Left lung (tissue), 10 donors: ENCODE results near the gene DDA1. TPM values are rescaled to one million over a fixed set of nuclear protein-coding genes. Genes with fewer than 3 reads are reported as not detected.
A peak's percentile ranks its signal among the peaks of the same experiment; 100 is the strongest.
"Not testable (repeated sequence)": the region's sequence is repeated elsewhere in the genome, so short reads cannot be mapped to it uniquely, and the experiment has no call there.

Experiments used
- ATAC-seq: fragments of 200-7000 bp; cut with Tn5 transposase; one replicate; pipeline ENCODE4 v1.9.1; 2020; ENCODE audit warnings: moderate library complexity
- DNase-seq, 4 donors: peaks; one replicate each; pipeline ENCODE4 v3.0.0-alpha.2; 2013 to 2020
- H3K27ac ChIP-seq, 2 donors: fragments of 200-600 bp; sonication (generic) in 1 of 2; one replicate each; pipeline versions ENCODE4 v1.5.0 to v1.8.0; 2020 to 2021
- H3K27me3 ChIP-seq, 2 donors: fragments of 200-600 bp; sonication (generic) in 1 of 2; one replicate each; pipeline versions ENCODE4 v1.5.0 to v1.8.0; 2020 to 2021
- H3K36me3 ChIP-seq, 2 donors: fragments of 200-600 bp; sonication (generic) in 1 of 2; one replicate each; pipeline versions ENCODE4 v1.5.0 to v1.8.0; 2020 to 2021
- H3K4me1 ChIP-seq, 2 donors: fragments of 200-600 bp; one replicate each; pipeline ENCODE4 v1.8.0; 2021
- H3K4me3 ChIP-seq, 2 donors: fragments of 200-600 bp; sonication (generic) in 1 of 2; one replicate each; pipeline versions ENCODE4 v1.5.0 to v1.8.0; 2020 to 2021; ENCODE audit warnings: mild to moderate bottlenecking in 1 of 2
- H3K9me3 ChIP-seq, 2 donors: fragments of 200-600 bp; sonication (generic) in 1 of 2; one replicate each; pipeline versions ENCODE4 v1.5.0 to v1.8.0; 2020 to 2021
- CTCF ChIP-seq, 2 donors: fragments of 200-600 bp; sonication (generic) in 1 of 2; IDR thresholded peaks; one replicate each; pipeline versions ENCODE4 v1.5.0 to v1.8.0; 2021; ENCODE audit warnings: antibody characterized with exemption in 2 of 2
- intact Hi-C, 2 donors: fragments of 100-400 bp; cut with DNase I; formaldehyde crosslinking; loops; one replicate each; pipeline versions ENCODE4 v1.11.2 to v1.14.2; 2022
- polyA plus RNA-seq, 6 donors: library from polyadenylated mRNA; unstranded; fragments of 120-200 nt; gene quantifications; one replicate each; pipeline ENCODE4 v1.2.1, GENCODE V29; 2013; ENCODE audit not compliant: insufficient read length in 6 of 6
- total RNA-seq, 2 donors: library from RNA; stranded (reverse); fragmentation: NEBNext Ultra II Directional; extraction: Animal tissue kit (Norgen Biotek cat#: 25700); gene quantifications; one replicate each; pipeline ENCODE4 v1.2.1, GENCODE V29; 2021
- donor health status: DM: no; HTN: yes; CAD: no.
- donor health status: DM: no; HTN: no; CAD: no.

Gene DDA1
- total and polyA plus RNA-seq, 8 donors: 24.7 to 44.1 (median 33.0) TPM

GRCh38 chr19:17353386-17353785 lies 44.0 kb downstream of the DDA1 start:
- no peaks in the 10 kb centered on the region for H3K9me3 ChIP-seq
- H3K4me1 ChIP-seq: peaks cover 0 to 44% of the 10 kb centered on the region in 2 donors
- no peak for TF ChIP-seq CTCF (IDR thresholded peaks at IDR 0.05)
- ATAC-seq (no peak), DNase-seq (no peak)
- intact Hi-C loops: no loop called here
- no peaks in the 10 kb centered on the region for H3K36me3 ChIP-seq
- H3K27ac ChIP-seq: no peak overlapping the region
- peaks cover 0 to 37% of the 10 kb centered on the region in 2 donors for H3K27me3 ChIP-seq
- H3K4me3 ChIP-seq: no peak overlapping the region

- Histone ChIP-seq H3K27ac (peak overlapping the region in 1 of 2 donors; percentile 20), H3K27me3 (peaks cover 0 to 3% of the 10 kb centered on the region in 2 donors), H3K4me1 (peaks cover 0 to 26% of the 10 kb centered on the region in 2 donors), H3K36me3 (no peaks in the 10 kb centered on the region), H3K9me3 (no peaks in the 10 kb centered on the region), H3K4me3 (no peak overlapping the region)
- no peak for ATAC-seq
- intact Hi-C loops: no loop called here
- DNase-seq: no peak
- no peak for TF ChIP-seq CTCF (IDR thresholded peaks at IDR 0.05)
Measured at GRCh38 chr19:17357078-17357666, 47.8 kb downstream of the DDA1 start.

GRCh38 chr19:17357724-17358123 lies 48.4 kb downstream of the DDA1 start:
- intact Hi-C loops: no loop called here
- peaks cover 0 to 21% of the 10 kb centered on the region in 2 donors for H3K4me1 ChIP-seq
- no peak for TF ChIP-seq CTCF (IDR thresholded peaks at IDR 0.05)
- H3K4me3 ChIP-seq: no peak overlapping the region
- no peaks in the 10 kb centered on the region for H3K9me3 ChIP-seq
- DNase-seq (no peak), ATAC-seq (peak; percentile 94)
- peak overlapping the region in 1 of 2 donors; percentile 20 for H3K27ac ChIP-seq
- no peaks in the 10 kb centered on the region for H3K27me3 ChIP-seq
- no peaks in the 10 kb centered on the region for H3K36me3 ChIP-seq

GRCh38 chr19:17358395-17358794 lies 49.0 kb downstream of the DDA1 start:
- Histone ChIP-seq H3K27me3 (no peaks in the 10 kb centered on the region), H3K4me3 (no peak overlapping the region), H3K4me1 (peaks cover 0 to 15% of the 10 kb centered on the region in 2 donors), H3K36me3 (no peaks in the 10 kb centered on the region), H3K27ac (peak overlapping the region in 1 of 2 donors; percentile 20), H3K9me3 (no peaks in the 10 kb centered on the region)
- intact Hi-C loops: no loop called here
- DNase-seq (no peak), ATAC-seq (peak; percentile 41)
- no peak for TF ChIP-seq CTCF (IDR thresholded peaks at IDR 0.05)

- peaks cover 0 to 15% of the 10 kb centered on the region in 2 donors for H3K4me1 ChIP-seq
- H3K9me3 ChIP-seq: no peaks in the 10 kb centered on the region
- DNase-seq (no peak), ATAC-seq (no peak)
- TF ChIP-seq CTCF (IDR thresholded peaks at IDR 0.05): no peak
- intact Hi-C loops: no loop called here
- H3K36me3 ChIP-seq: no peaks in the 10 kb centered on the region
- H3K4me3 ChIP-seq: no peak overlapping the region
- no peaks in the 10 kb centered on the region for H3K27me3 ChIP-seq
- no peak overlapping the region for H3K27ac ChIP-seq
Measured at GRCh38 chr19:17359905-17360800, 50.8 kb downstream of the DDA1 start.

- H3K27ac ChIP-seq, H3K36me3 ChIP-seq, H3K4me1 ChIP-seq, H3K9me3 ChIP-seq, H3K4me3 ChIP-seq, intact Hi-C loops, H3K27me3 ChIP-seq, ATAC-seq, DNase-seq: not testable (repeated sequence)
Measured at GRCh38 chr19:17363852-17364605, 54.7 kb downstream of the DDA1 start.
